NCI-H2227 treated with DMSO at 0.1 percent for 48 hours (cell line): ENCODE data around the gene EPHB1.
"Not testable (repeated sequence)": the region's sequence is repeated elsewhere in the genome, so short reads cannot be mapped to it uniquely, and the experiment has no call there.

ENCODE experiments used
- DNase-seq: peaks from one replicate; lab custom pipeline; 2025; lab: John Stamatoyannopoulos, UW

Gene EPHB1

DNA sequence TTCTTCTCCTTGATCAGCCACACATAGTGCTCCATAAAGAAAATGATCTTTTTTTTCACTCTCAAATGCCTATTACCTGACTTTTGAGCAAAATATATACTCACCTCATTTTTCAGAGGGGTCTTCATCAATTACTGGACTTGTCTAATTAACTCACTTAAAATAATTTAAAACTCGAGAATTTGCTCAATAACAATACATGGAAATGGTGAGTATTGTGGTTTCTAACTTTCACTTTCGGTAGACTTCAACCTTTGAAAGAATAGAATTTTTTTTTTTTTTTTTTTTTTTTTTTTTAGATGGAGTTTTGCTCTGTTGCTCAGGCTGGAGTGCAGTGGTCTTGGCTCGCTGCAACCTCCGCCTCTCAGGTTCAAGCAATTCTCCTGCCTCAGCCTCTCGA, 17.7 kb upstream of the EPHB1 start:
- no peak for DNase-seq

GRCh38 chr3:134788283-134788682, 6.8 kb upstream of the EPHB1 start:
- not testable (repeated sequence) for DNase-seq

DNA sequence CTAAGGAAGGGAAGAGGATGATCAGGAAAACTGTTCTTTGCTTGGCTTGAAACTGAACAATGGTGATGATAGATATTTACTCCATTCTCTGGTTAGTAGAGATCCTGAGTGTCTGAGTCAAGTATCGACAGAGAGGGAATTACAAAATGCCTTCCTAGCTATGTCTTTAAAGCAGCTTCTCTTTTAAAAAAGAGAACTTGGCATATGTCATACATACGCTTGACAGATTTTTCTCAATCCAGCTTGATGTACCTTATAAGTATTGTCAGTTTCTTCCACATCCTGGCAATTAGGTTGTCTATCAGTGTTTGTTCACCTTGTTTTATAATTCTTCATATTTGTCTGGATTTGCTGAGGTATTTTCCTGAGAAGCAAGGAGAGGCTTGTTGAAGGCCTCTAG, 5.0 kb upstream of the EPHB1 start:
- no peak for DNase-seq

DNA sequence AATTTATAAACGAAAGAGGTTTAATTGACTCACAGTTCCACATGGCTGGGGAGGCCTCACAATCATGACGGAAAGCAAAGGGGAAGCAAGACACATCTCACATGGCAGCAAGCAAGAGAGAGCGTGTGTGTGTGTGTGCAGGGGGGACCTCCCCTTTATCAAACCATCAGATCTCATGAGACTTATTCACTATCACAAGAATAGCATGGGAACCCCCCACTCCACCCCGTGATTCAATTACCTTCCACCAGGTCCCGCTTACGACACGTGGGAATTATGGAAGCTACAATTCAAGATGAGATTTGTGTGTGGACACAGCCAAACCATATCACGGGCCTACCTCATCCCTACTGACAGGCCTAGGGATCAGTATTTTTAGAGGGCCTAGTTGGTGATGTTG, 3.1 kb upstream of the EPHB1 start:
- no peak for DNase-seq

GRCh38 chr3:134792700-134793099, 2.4 kb upstream of the EPHB1 start:
- DNase-seq: no peak

DNA sequence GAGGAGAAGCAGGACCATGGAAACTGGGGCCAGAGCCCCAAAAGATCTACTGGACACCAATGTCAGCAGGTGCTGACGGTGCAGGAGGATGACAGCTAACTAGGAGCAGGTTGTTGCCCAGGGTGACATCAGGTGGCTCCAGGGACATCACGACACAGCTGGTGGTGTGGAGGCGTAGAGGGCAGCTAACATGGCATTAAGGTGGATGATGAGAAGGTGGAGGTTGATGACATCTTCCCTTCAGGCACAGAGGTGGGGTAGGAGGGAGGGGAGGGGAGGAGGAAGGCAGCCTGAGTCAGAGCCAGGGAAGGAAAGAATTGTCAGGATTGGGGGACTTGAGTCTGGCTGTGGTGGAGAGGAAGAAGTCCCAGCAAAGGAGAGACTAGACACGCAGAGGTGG, 1.5 kb upstream of the EPHB1 start:
- DNase-seq: no peak

DNA sequence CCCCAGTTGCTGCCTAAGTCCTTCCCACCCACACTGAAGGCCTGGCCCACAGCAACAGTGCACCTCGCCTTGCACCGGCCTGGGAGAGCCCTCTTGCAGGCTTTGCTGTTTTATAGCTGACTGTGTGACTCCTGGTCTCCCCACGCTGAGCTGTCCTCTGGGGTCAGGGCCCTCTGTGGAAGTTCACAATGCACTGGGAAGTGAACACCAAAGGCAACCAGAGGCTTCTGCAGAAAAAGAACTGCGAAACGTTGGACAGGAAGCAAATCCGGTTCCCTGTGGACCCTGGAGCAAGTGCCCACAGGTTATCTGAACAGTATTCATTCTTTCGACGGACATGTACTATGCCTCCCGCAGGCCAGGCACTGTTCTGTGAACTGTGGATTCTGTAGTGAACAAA, 737 bp upstream of the EPHB1 start:
- no peak for DNase-seq

DNA sequence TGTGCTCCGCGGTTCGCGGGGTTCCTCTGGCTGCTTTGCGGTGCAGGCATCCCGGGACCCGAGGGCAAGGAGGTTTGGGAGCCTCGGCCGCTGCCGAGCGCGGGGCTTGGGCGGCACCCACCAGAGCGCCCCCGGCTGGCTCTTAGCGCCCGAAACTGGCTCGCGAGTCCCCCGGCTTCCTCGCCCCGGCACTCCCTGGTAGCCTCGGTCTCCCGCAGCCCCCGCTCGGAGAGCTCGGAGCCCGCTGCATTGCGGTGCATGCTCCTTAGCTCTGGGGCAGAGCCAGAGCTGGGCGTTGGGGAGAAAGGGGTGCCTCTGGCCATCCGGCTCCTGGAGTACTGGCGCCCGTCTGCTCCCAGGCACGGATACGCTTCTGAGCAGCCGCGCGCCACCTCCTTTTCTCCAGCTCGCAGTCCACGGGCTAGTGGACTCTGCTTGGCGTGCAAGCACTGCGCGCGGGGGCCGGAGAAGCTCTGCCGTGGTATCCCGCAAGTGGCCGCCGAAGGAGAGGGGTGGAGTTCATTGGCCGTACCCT, 753 bp downstream of the EPHB1 start:
- no peak for DNase-seq

DNA sequence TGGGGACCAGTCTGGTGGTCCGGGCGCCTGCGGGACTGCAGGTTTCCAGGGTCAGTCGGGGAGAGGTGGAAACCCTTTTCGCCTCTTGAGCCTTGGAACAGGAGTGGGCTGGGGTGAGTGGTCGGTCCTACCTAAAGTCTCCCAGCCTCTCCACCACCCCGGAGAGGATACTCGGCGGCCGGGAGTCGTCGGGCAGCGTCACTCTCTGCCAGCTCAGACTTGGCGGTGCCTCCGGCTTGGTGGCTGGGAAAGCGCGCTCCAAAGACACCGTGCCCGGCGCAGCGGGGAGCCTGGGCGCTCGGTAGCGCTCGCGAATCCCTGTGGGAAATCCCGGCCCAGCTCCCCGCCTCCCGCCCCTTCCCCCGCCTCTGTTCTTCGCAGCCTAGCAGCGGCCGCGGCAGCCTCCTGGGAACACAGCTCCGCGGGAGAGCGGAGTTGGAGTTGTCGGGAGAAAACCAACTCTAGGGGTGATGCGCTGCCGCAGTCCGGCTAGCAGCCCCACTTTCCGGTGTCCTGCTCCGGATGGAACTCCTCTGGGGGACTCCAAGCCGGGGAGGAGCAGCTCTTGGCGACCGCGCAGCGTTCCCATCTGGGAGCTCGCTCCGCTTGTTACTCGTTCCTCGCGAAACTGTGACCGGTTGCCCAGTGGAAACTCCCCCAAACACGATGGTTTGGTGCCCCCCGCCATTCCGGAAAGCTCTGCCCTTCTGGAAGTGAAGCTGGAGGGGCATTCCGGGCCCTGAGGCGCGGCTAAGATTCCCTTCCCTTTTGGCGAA, 1.4 kb downstream of the EPHB1 start:
- peak; percentile 10 for DNase-seq

DNA sequence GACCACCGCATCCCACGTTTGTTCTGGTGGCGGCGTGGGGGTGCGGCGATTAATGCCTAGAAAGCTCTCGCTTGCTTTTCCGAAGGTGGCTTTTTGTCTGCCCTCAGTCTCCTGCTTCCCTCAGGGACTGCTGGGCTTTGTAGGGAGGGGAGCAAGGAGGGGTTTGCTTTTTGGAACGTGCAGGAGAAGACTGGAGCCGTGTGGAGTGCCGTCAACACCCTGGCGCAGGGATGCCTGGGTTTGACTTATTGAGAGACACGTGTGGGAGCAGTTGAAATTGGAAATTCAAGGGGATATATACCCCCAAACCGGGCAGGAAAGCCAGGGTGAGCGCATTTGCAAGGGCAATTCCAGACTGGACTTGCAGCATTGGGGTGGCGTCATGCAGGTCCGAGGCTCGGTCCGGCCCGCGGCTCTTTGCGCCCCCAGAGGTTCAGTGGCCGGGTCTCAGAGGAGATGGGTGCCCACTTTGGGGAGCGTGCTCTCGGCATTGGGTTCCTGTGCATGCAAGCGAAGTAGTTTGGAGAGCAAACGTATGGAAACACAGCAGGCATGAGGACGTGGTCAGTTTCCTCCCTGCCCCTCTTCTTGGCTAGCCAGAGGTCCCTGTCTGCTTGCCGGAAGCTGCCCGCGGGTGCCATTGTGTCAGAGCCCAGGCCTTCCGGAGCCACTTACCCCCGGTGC, 2.1 kb downstream of the EPHB1 start:
- DNase-seq: no peak

DNA sequence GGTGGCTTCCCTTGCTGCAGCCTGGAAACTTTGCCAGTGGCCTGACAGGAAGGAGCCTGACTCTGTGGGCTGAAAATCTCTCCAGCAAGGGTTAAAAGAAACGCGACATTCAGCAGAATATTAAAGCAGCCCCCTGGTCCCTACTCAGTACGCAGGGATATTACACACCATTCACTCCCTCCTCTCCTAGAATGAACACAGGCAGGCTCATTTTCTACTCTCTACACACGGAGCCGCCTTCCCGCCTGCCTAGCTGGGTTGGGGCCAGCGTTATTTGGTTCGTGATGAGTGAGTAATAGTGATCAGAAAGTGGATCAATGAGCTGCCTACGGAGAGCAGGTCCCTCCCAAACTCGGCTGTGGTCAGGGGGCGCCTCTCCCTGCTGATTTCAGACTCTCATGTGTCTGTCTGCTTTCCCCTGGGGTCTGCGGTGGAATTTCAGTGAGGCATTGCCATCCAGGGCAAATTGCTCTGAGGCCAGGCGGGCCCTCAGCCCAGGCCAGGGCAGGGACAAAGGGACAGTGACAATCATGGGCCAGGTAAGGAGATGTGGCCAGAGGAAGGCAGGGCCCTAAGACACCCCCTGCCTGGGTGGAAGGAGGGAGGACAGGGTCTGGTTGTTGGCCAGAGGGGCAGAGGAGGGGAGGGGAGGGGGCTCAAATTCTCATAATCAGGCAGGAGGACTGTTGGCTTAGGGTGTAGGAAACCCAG, 2.8 kb downstream of the EPHB1 start:
- no peak for DNase-seq

DNA sequence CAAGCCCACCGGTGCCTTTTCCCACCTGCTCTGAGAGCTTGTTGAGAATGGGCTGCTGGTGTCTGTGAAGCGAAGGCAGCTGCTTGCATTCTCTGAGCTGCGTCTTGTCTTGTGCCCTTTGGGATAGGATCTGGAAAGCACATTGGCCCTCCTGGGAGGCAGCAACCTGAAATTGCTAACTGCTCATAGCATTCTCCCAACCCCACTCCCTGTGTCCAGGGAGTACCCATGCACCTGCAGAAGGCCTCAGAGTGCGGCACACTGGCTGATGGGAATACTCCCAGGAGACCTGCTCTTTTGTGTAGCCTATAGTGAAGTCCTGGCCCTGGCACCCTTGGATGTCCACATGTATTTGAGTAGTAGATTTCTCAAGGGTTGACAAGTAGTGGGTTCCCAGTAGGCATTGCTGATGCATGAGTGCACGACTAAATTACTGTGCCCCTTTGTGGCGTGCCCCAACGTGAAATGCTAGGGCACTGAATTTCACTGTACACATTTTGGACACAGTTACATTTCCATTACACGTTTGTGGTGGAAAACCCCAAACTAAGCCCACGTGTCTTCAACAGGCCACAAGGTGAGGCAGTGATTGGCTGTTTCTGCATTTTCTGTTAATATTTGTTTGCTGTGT, 3.7 kb downstream of the EPHB1 start:
- no peak for DNase-seq

GRCh38 chr3:134799393-134799792, 4.3 kb downstream of the EPHB1 start:
- no peak for DNase-seq

DNA sequence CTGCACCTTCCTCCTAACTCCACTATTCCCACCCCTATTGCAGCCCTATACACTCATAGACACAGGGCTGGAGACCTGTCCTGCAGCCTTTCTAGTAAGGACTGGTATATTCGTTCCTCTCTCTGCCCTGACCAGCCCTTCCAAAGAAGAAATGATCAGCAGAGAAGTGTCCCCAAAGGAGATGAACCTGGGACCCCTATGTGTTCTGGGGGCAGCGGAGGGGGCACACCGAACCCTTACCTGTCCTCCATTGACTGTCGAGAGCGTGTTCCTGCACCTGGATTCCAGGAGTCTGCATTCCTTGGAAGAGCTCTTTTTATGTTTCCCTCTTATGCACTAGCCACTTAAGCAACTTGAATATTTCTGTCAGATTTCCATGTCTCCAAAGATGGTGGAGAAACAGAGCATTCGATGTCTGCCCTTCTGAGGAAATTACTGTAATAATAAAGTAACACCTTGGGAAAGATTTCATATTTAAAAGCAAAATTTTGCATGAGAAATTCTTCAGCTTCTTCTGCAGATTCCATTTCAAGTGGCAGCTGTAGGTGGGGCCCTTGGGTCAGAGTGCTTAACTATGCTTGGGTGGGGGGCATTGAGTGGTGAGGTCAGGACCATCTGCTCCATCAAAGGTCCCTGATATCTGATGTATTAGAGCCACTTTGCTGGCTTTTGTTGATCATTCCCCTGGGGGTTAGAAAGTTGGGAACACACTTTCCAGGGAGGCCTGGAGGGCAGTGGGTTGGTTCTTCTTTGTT, 6.3 kb downstream of the EPHB1 start:
- no peak for DNase-seq

GRCh38 chr3:134802428-134803050, 7.5 kb downstream of the EPHB1 start:
- no peak for DNase-seq

DNA sequence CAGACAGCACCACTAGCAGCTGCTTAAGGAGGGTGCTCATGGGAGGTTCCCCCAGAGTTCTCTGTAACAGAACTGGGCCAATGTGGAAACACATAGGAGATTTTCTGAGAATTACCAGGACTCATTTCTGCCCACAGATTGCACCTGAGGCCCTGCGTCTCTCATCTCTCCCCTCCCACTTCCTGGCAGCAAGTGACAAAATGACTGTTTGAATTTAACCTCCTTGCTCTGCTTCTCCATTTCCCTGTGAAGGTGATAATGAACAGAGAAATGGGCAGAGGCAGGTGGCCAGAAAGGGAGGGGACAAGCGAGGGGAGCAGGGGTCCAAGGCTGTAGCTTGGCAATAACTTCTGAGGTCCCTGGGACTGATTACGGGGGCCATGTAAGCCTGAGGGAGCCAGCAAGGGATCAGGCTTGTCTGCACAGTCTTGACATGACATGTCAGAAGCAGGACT, 8.0 kb downstream of the EPHB1 start:
- no peak for DNase-seq

DNA sequence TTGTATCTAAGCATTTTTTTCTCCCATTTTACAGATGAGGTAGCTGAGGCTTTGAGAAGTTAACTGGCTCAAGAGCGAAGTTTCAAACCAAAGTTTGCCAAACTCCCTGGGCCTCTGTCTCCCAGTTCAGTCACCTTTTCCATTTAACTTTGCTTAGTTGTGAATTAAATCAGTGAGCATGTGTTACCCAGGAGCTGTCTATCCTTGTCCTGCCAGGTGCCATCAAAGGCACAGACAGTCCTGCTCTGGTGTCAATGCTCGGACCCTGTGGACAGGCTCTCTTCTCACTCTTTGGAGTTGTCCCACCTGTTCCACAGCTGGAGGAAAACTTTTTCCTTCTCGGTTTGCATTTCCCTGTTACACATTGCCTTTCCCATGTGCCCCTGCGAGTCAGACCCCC, 8.6 kb downstream of the EPHB1 start:
- no peak for DNase-seq

DNA sequence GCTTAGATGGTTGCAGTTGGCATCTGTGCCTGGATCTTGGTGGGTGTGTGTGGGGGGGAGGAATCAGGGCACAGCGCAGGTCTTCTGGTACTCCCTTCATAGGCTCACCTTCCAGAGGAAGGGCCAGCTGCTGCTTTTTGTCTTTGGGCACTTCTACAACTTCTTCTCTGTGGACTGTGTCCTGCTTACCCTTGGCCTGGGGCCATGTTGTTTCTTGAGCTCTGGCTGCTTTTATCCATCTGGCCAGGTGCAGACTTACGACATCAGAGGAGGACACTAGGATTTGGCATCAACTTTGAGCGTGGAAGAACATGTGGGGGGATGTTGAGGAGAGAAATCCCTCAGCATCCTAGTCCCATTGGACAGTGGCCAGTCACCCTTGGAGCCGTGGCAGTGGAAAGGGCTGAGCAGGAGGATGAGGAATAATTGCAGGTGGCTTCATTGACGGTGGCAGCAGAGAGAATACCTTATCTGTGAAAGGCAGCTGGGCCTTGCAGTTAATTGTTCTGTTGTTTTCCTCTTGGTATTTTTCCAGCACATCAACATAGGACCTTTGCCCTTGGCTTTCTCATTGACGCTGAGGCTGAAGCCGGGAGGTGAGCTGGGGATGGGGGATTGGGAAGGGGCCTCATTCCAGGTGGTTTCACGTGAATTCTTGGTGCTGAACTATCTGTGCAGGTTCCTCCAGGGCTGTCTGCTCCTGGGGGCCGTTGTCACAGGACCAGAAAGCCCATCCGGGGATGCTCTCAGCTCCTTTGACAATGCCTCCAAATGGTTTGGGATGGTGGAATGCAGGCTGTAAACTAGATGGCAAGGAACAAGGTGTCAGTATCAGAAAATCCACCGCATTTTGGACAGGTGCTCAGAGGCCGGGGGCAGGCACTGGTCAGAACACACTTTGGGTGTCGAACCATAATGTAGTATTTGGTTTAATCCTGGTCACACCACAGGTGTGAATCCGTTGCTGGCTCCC, 9.7 kb downstream of the EPHB1 start:
- DNase-seq: no peak

DNA sequence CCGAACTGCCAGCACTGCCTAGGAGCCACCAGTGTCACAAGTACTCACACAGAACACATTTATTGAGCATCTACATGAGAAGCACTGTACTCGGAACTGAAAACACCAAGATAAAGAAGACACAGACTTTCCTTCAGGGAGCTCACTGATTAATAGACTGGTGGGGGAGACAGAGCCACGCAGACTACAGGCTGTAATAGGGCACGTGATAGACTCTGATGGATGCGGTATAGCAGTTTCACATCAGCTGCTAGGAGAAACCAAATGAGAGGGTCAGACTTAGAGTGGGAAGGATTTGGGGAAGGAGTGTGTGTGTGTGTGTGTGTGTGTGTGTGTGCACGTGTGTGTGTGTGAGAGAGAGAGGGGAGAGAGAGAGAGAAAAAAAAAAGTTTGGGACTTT, 12.1 kb downstream of the EPHB1 start:
- DNase-seq: no peak

GRCh38 chr3:134808835-134809234, 13.8 kb downstream of the EPHB1 start:
- DNase-seq: no peak
